T-helper 1 cell treated with Interleukin-12 subunit alpha and Interleukin-12 subunit beta and Interleukin-4 antibody, amounts not matched to agents 30 ng/mL and 1 ng/mL, for 36 hours (primary cell): ENCODE measurements around the gene BCR. TPM values are rescaled to one million over a fixed set of nuclear protein-coding genes. Genes with fewer than 3 reads are reported as not detected.
"Not testable (repeated sequence)": the region's sequence is repeated elsewhere in the genome, so short reads cannot be mapped to it uniquely, and the experiment has no call there.

Experiments
- intact Hi-C: fragments of 100-400 bp; cut with micrococcal nuclease; formaldehyde crosslinking; loops from one replicate; pipeline ENCODE4 v1.15.1; 2024
- total RNA-seq: library from RNA; stranded (reverse); gene quantifications from 2 replicates; pipeline ENCODE4 v1.2.3, GENCODE V29; 2022

Gene BCR
- total RNA-seq, 1 donor from 2014 or later: 67.7 TPM

DNA sequence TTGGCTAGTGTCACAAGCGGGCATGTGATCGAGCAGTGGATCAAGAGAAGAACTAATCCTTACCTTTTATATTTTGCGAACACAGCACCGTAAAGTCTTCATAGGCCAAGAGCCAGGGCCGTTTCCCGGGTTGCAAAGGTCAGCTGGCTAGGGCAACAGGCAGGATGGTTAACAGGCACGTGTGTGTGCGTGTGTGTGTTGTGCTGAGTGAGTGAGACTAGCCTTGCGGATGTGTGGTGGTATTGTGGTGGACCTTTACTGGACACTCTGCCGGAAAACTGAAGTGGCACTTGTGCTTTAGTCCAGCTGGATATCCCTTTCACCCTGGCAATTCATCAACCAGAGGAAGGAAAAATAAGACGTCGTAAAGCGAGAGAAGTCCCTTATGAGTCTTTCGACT is 176.7 kb downstream of the BCR start:
- intact Hi-C loops: no loop called here

DNA sequence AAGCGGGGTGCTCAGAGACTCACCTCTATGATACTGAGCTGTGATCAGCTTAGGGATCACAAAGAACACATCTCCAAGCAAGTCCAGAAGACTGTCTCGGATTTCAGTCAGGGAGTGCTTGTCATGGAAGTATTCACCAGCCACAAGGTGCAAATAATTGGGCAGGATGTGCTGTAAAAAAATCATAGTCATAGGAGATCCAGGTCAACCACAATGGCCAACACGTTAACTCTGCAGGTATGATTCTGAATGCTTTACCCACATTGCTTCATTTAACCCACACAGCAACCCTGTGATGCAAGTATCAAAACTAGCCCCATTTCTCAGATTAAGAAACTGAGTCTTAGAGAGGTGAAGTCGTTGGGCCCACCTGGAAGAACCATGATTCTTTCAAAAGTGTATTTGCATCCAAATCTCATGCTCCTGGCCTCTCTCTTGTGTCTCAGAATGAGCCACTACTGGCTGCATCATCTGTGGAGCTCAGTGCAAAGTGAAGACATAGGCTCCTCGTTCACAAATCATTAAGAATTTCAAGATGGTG is 179.3 kb downstream of the BCR start:
- intact Hi-C loops: no loop called here

DNA sequence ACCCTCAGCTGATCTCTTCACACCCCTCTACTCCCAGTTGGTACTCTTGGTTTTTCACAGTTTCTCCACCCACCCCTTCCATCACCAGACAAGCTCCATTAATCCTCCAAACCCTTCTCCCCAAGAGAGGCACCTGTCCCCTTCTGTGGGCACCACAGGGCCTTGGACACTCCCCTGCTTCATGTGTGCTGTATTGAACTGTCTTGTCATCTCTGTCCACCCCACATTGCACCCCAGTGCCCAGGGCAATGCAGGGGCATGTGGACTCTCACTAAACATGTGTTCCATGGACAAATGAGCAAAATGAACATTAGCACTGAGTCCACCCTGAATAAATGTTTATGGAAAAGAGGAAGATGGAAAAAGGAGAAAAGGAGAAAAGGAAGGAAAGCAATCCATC is 181.4 kb downstream of the BCR start:
- intact Hi-C loops: no loop called here

DNA sequence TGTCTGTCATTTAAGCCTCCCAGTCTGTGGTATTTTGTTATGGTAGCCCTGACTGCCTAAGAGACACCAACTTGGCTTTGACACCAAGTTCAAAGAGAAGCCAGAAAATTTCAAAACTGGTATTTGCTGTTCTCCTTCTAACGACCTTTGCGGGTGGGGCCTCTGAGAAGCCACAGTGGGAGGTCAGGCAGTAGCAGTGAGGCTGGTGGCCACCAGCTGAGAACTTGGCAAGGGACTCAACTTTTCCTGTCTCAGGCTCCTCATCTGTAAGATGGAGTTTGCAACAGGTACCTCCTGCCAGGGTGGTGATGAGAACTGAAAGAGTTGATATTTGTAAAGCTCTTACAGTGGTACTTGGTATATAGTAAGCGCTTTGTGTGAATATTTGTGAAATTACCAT is 183.4 kb downstream of the BCR start:
- intact Hi-C loops: no loop called here

DNA sequence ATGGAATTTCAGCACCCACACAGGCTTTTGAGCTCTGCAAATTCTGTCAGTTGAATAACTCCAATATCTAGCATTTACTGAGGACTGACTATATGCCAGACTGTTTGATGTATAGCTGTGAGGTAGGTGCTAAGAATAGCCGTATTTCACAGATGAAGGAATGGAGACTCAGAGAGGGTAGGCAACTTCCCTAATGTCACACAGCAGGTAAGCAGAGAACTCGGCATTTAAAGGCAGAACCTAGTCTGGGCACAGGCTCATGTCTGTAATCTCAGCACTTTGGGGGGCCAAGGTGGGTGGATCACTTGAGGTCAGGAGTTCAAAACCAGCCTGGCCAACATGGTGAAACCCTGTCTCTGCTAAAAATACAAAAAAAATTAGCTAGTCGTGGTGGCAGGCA is 184.1 kb downstream of the BCR start:
- intact Hi-C loops: no loop called here

DNA sequence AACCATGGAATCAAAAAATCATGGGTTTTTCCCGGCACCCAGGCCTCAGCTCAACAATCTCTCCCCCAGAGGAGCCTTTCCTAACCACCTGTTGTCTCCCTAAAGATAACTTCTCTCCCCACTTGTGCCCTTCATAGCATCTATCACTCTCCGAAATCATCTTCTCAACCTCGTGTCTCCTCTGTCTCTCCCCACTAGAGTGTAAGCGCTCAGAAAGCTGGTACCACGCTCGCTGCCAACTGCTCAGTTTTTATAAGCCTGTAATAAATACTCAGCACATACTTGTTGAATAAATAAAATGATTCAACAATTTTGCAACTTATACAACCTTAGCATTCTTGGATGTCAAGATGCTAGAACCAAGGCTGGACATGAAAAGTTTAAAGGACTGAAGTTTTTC is 185.2 kb downstream of the BCR start:
- intact Hi-C loops: no loop called here

DNA sequence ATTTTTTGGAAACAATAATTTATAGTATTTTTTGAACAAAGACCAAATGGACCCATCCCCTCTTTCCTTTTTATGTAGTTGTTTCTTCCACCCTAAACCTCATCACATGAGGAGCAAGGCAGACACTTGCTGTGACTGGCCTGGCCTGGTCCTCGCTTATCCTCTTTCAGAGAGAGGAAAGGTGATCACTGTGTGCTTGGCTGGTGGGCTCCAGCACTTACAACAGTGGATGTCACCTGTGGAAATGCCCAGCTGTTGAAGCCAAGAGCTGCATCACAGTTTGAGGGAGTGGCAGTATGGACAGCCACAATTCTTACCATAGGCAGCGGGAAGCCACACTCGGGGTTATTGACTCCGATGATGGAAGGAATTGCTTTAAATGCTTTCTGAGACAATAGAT is 185.7 kb downstream of the BCR start:
- intact Hi-C loops: no loop called here

DNA sequence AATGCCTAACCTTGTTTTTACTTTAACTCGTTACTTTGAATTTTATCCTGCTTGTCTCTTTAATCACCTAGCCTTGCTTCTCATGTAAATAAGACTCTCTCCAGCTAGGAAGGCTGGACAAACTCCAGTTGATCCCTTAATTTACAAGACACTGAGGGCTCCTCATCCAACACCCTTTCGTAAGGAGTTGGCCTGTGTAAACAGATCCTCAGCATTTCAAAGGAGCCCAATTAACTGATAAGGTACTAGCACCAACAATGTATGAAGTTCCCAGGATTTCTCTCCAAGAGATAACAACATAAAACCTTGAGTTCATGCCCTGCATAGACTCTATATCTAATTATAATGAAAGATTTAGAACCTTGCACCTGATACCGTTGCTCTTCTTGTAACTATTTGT is 186.9 kb downstream of the BCR start:
- intact Hi-C loops: not testable (repeated sequence)

Other genes starting within 250 kb of the BCR start
- 0.22 TPM in 1 of 2 replicates, not detected in the other for gene GNAZ, start 110.0 kb upstream of the BCR start, total RNA-seq
- not detected in 2 replicates for gene RSPH14, start 38.5 kb upstream of the BCR start, total RNA-seq
- gene RAB36, start 35.0 kb upstream of the BCR start, total RNA-seq: not detected in 2 replicates